GM19351 (cell line): ENCODE results near the gene LUZP1.
A peak's percentile ranks its signal among the peaks of the same experiment; 100 is the strongest.
"Not testable (repeated sequence)": the region's sequence is repeated elsewhere in the genome, so short reads cannot be mapped to it uniquely, and the experiment has no call there.

Experiments used
- ATAC-seq: cut with Tn5 transposase; IDR thresholded peaks from one replicate; pipeline ENCODE4 v1.9.1; 2021; ENCODE audit warnings: mild to moderate bottlenecking, moderate library complexity; ENCODE audit not compliant: unreplicated experiment

LUZP1 gene

DNA sequence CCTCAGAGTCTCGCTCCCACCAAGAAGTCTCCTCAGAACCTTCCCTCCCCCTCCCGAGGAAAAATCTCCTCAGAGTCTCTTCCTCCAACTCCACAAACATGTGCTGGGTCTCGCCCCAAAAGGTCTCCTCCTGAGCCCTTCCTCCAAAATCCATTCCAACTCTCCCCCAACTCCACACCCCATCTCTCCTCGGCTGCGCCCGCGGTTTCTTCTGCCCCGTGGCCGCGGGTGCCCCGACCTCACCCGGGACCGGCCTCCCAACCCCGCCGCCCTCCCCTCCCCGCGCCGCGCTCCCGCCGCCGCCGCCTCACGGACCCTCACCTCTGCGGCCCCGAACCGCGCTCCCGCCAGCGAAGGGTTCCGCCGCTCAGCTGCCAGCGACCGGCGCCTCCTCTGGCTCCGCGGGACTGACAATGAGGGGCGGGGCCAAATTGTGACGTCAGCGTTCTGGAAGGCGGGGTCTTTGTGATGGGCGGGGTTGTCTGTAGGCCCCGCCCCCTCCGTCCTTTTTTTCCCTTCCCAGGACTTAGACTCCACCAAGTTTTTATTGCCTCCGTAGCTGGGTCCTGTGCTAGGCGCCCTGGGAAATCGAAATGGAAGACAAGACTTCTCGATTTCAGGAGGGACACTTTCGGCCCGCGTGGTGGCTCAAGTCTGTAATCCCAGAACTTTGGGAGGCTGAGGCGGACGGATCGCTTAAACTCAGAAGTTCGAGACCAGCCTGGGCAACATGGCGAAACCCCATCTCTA, at the start of gene LUZP1:
TSS of gene LUZP1 (minus strand) at position 412 of the 750 bp plus-strand sequence.
- peak; percentile 77 for ATAC-seq

DNA sequence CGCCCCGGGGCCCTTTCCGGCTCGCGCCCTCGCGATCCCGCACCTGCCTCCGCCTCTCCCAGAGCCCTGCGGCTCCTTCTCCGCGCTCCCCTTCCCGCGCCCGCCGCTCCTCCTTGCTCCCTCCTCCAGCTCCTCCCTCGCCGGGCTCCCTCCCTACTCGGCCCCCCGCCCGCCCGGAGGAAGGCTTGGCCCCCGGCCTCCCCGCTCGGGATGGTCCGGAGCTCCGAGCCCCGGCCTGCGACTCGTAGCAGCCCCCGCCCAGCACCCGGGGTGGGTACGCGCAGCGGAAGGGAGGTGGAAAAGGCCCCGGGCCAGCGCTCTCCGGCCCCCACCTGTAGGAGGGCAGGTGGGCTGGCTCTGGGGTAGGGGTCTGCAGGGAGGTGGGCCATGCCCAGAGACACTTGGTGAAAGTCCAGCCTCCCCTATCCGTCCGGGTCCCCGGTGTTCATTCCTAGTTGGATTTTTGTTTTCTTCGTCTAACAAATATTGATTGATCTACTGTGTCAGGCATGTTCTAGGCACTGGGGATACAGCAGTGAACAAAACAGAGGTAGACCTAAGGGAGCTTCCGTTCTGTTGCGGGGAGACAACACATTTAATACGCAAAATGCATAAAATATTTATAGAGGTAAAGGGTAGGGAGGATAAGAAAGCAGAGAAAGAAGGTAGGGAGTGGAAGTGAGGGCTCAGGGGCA, 48.9 kb upstream of the LUZP1 start, which contains the start of gene HTR1D:
TSS of gene HTR1D (minus strand) at position 82 of the 695 bp plus-strand sequence. CDS start 23,283 bp downstream, outside the sequence.
- ATAC-seq, result no peak

DNA sequence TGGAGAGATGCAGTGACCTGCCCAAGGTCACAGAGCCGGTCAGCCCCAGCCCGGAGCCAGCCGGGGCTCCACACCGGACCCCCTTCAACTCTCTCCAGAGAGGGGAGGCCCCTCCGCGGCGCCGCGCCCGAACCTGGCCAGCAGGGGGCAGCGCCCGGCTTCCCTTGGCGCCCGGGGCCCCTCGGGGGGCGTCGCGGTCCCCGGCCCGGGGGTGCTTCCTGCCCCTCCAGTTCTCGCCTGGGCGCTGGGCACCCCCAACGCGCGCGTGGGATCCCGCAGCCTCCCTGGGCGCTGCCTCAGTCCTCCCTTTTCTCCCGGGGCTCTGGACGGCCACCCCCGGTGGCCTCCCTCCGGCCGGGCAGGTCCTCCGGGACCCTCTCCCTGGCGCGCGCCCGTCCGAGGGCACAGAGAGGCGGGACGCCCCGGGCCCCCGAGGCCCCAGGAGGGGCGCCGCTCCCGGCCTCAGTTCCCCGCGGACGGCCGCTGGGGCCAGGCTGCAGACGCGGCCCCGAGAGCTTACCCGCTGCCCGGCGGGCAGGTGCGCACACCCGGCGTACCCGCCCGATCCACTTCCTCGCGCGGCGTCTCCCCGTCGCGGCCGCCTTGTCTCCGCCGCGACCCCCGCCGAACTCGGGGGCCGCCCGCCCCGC, 48.2 kb upstream of the LUZP1 start:
- ATAC-seq, result no peak

DNA sequence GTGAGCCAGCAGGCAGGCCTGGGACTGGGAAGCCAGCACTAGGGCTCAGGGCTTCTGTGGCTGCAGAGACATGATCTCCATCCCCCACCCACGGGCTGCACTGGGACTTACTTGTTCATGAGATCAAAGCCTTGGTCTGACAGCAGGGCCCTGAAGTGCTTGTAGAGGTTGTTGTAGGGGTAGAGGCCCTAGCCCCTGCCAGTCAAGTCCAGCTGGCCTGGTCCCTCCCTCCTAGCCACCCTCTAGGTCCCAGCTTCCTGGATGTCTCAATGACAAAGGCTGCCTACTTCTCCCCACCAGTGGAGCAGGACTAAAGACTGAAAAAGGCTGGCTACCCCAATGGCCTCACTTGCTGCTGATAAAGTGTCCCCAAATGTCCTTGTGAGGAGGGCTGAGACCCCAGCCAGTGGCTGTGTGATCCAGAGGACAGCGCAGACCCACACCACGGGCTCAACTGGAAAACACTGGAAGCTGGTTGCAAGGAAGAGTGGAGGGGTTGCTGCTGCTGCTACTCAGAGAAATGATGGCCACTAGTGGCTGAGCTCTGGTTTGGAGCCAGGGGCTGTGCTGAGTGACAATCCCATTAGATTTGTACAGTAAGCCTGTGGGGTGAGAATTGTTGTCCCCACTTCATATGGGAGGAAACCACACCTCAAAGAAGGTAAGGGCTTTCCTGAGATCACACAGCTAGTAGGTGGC, 47.2 kb upstream of the LUZP1 start:
- no peak for ATAC-seq

- no peak for ATAC-seq
Observed at GRCh38 chr1:23215291-23215690, 46.6 kb upstream of the LUZP1 start.

GRCh38 chr1:23214640-23215039, 46.0 kb upstream of the LUZP1 start:
- no peak for ATAC-seq

DNA sequence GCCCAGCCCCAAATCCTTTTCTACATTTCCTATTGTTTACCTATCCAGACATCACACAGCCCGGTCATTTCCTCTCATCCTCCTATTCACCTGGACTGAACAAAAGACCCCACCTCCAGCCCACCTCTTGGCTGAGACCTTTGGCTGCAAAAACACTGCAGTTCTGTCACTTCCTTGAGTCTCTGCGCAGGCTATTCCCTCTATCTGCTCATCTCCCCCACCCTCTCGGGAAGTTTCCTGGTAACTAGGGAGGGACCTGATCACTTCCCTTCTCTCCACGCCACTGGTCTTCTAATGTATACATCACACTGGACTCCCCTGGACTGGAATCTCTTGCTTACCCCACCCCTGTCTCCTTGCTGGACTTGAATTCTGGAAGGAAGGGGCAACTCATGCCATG, 43.3 kb upstream of the LUZP1 start:
- no peak for ATAC-seq

DNA sequence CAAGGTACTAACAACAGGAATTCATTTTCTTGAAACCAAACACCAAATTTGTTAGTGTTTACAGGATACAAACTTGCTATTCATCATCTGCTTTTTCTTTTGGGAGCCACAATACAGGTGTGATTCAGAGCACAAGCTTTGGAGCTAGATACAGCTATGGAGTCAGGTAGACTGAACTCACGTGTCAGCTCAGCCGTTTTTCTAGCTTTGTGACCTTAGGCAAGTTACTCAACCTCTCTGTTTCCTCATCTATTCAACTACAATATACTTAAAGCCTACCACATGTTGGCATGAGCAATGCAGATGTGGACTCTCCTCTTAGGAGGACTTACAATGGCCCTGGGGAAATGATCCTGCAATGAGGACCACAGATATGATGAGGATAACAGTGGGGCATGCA, 42.3 kb upstream of the LUZP1 start:
- ATAC-seq, result no peak

- no peak for ATAC-seq
Observed at GRCh38 chr1:23210351-23210785, 41.7 kb upstream of the LUZP1 start.

DNA sequence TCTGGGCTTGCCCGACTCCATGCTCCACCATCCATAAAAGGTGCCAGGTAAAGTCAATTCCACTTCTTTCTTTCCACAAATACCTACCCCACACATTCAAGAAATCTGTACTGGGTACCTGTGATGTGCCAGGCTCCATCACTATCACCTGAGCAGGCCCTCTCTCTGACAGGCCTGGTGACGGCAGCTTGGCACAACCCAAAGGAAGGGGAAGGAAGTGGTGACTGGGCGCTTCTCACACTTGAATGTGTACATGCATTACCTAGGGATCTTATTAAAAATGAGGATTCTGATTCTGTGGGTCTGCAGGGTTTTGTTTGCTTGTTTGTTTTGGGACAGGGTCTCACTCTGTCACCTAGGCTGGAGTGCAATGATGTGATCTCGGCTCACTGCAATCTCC, 41.1 kb upstream of the LUZP1 start:
- no peak for ATAC-seq

DNA sequence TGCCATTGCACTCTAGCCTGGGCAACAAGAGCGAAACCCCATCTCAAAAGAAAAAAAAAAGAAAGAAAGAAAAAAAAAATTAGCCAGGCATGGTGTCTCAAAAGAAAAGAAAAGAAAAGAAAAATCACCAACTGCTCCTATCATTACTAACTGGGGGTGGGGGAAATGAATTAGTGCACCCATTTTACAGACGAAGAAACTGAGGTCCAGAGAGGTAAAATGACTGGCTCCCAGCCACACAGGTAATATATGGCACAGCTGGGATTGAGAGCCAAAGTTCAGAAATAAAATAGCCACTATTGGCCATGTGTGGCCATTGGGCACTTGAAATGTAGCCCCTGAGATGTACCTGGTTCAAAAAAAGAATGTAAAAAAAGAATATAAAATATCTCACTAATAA, 39.9 kb upstream of the LUZP1 start:
- no peak for ATAC-seq

DNA sequence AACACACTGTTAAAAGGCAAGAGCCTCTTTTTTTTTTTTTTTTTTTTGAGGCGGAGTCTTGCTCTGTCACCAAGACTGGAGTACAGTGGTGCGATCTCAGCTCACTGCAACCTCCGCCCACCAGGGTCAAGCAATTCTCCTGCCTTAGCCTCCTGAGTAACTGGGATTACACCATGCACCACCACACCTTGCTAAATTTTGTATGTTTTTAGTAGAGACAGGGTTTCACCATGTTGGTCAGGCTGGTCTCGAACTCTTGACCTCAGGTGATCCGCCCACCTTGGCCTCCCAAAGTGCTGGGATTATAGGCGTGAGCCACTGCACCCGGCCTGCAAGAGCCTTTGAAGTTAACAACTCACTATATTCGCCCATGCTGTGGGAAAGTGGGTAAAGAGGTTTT, 39.1 kb upstream of the LUZP1 start:
- ATAC-seq, result not testable (repeated sequence)

DNA sequence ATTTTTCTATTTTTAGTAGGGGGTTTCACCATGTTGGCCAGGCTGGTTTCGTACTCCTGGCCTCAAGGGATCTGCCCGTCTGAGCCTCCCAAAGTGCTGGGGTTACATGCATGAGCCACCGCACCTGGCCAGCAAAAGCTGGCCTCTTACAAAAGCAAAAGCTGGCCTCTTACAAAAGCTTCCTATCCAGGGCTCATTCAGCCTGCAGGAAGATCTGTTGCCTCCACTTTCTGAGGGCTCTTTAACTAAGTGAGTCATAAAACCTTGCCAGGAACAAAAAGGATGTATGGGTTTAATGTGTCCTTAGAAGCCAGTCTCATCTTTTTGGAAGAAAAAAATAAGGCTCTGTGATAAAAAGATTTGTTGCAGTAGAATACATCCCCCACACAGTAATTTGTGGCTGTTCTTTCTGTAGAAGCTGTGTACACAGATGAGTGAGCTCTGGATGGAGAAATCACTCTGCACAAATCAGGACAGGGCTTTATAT, 33.6 kb upstream of the LUZP1 start:
- ATAC-seq, result no peak

- no peak for ATAC-seq
Observed at GRCh38 chr1:23200883-23201282, 32.2 kb upstream of the LUZP1 start.

- no peak for ATAC-seq
Observed at GRCh38 chr1:23198373-23198772, 29.7 kb upstream of the LUZP1 start.

GRCh38 chr1:23196627-23197328, 28.1 kb upstream of the LUZP1 start:
- ATAC-seq, result no peak

- no peak for ATAC-seq
Observed at GRCh38 chr1:23194119-23194984, 25.7 kb upstream of the LUZP1 start.

GRCh38 chr1:23193391-23194118, 24.9 kb upstream of the LUZP1 start:
- ATAC-seq, result no peak

GRCh38 chr1:23191199-23191598, 22.5 kb upstream of the LUZP1 start:
- no peak for ATAC-seq
